HL-60 (cell line): Measurements from ENCODE around the gene CDKN2B.

Experiments
- CTCF ChIP-seq: IDR thresholded peaks from one replicate; pipeline ENCODE4 v1.5.1; 2011; ENCODE audit warnings: low read length, control low read depth, inconsistent platforms; ENCODE audit not compliant: insufficient read depth
- GABPA ChIP-seq: IDR thresholded peaks from 2 replicates; pipeline ENCODE4 v1.6.1; 2012; ENCODE audit warnings: low read depth
- POLR2AphosphoS5 ChIP-seq: IDR thresholded peaks from 2 replicates; pipeline ENCODE4 v1.6.1; 2012; ENCODE audit warnings: low read depth
- REST ChIP-seq: IDR thresholded peaks from 2 replicates; pipeline ENCODE4 v1.6.1; 2012; ENCODE audit warnings: low read depth; ENCODE audit not compliant: insufficient replicate concordance
- SPI1 ChIP-seq: IDR thresholded peaks from 2 replicates; pipeline ENCODE4 v1.6.1; 2012; ENCODE audit warnings: low read depth, mild to moderate bottlenecking, borderline replicate concordance

GRCh38 chr9:22033012-22033630, 24.0 kb upstream of the CDKN2B start:
- no peak for TF ChIP-seq REST
- TF ChIP-seq POLR2AphosphoS5 = no peak
- no peak for TF ChIP-seq SPI1
- no peak for TF ChIP-seq CTCF
- no peak for TF ChIP-seq GABPA
